Effector memory CD4-positive, alpha-beta T cell (primary cell): ENCODE data around the gene NEU2.

ENCODE experiments used
- DNase-seq, 3 donors: peaks; one replicate each; pipeline ENCODE4 v3.0.0-alpha.2; 2020
- H3K27ac ChIP-seq: 2 replicates; pipeline ENCODE4 v1.7.0; 2013; ENCODE audit warnings: mild to moderate bottlenecking, low read length, moderate library complexity; ENCODE audit not compliant: insufficient read depth, poor library complexity, severe bottlenecking
- H3K27me3 ChIP-seq: replicated peaks from 2 replicates; pipeline ENCODE4 v1.7.0; 2013; ENCODE audit warnings: mild to moderate bottlenecking, low read length; ENCODE audit not compliant: insufficient read depth, control insufficient read depth, poor library complexity, severe bottlenecking
- H3K36me3 ChIP-seq: 2 replicates; pipeline ENCODE4 v1.7.0; 2013; ENCODE audit warnings: mild to moderate bottlenecking, low read length, moderate library complexity; ENCODE audit not compliant: control insufficient read depth, insufficient read depth
- H3K4me1 ChIP-seq: 2 replicates; pipeline ENCODE4 v1.7.0; 2013; ENCODE audit warnings: low read length, mild to moderate bottlenecking; ENCODE audit not compliant: control insufficient read depth, insufficient read depth, poor library complexity, severe bottlenecking
- H3K4me3 ChIP-seq: 2 replicates; pipeline ENCODE4 v1.7.0; 2013; ENCODE audit warnings: low read length, low read depth, mild to moderate bottlenecking; ENCODE audit not compliant: insufficient read depth, poor library complexity, severe bottlenecking
- H3K9me3 ChIP-seq: 2 replicates; pipeline ENCODE4 v1.7.0; 2013; ENCODE audit warnings: mild to moderate bottlenecking, low read length, moderate library complexity; ENCODE audit not compliant: control insufficient read depth

Gene NEU2

GRCh38 chr2:233075966-233076339 is 43.5 kb downstream of the NEU2 start:
- Histone ChIP-seq H3K27ac (peak overlapping the region; percentile 56), H3K9me3 (no peaks in the 10 kb centered on the region), H3K4me3 (peak overlapping the region; percentile 22), H3K4me1 (peaks cover 57% of the 10 kb centered on the region), H3K36me3 (peaks cover 15% of the 10 kb centered on the region), H3K27me3 (no peaks in the 10 kb centered on the region)
- no peak for DNase-seq

DNA sequence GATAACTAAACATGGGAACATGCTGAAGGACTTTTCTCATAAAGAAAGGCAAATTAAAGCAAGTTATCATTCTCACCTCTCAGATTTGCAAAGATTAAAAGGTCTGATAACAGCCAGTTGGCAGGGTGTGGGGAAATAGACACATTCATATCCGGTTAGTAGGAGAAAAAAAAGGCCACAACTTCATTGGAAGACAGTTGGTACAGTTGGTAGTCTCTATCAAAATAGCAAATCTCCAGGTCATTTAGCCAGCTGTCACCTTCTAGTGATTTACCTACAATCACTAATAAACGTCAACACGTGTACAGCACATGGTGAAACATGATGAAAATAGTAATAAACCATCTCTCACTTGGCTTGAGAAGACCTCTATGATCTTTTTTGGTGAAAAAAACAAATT is 44.3 kb downstream of the NEU2 start:
- Histone ChIP-seq H3K4me3 (no peak overlapping the region), H3K4me1 (peaks cover 65% of the 10 kb centered on the region), H3K9me3 (no peaks in the 10 kb centered on the region), H3K36me3 (peaks cover 12% of the 10 kb centered on the region), H3K27ac (peak overlapping the region; percentile 56), H3K27me3 (no peaks in the 10 kb centered on the region)
- no peak for DNase-seq

DNA sequence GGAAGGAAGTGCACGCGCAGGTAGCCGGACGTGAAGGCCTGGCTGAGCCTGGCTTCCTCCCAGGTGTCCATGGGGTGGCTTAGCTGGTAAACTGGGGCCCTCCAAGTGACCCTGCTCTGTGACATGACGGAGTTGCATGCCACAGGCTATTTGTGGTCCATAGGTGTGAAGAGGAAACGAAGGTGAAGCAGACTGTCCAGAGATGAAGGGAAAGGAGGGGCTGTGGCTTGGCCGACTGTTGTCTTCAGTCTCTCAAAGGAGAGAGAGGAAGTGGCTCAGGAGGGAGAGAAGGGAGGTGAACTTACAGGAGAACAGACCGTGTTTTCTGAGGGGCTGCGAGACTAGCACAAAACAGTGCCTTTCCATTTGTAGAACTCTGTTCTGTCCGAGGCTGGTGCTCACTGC is 47.0 kb downstream of the NEU2 start:
- Histone ChIP-seq H3K27ac (peak overlapping the region; percentile 72), H3K4me3 (no peak overlapping the region), H3K36me3 (peaks cover 3% of the 10 kb centered on the region), H3K9me3 (no peaks in the 10 kb centered on the region), H3K27me3 (no peaks in the 10 kb centered on the region), H3K4me1 (peaks cover 83% of the 10 kb centered on the region)
- DNase-seq = peak in 1 of 3 donors; percentile 23

DNA sequence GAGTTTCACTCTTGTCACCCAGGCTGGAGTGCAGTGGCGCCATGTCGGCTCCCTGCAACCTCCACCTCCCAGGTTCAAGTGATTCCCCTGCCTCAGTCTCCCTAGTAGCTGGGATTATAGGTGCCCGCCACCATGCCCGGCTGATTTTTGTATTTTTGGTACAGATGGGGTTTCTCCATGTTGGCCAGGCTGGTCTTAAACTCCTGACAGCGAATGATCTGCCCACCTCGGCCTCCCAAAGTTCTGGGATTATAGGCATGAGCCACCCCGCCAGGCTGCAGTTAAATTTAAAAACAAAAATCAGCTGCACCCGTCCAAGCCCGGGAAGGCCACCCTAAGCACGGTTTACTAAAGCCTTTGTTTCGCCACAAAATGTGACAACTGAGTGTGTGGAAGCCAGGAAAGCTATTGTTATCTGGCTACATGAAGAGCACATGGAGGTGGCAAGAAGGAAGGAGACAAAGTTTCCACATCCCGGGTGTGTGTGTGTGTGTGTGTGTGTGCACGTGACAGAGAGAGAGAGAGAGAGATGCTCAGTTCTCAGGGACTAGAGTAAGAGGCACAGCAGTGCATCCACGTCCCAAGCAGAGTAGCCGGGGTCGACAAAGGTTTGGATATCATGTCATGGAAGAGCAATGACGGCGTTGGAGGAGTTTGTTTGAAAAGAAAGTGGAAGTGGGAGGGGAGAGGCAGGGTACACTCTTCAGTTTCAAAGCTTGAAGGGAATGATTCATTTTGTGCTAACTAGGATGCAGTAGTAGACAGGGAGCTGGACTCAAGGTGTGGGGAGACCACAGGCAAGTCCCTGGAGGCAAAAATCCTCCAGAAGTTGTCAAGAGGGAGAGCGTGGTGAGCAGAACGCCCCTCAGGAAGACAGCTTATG is 47.7 kb downstream of the NEU2 start:
- Histone ChIP-seq H3K27me3 (no peaks in the 10 kb centered on the region), H3K4me1 (peaks cover 81% of the 10 kb centered on the region), H3K36me3 (peaks cover 3% of the 10 kb centered on the region), H3K27ac (peak overlapping the region; percentile 72), H3K4me3 (peak overlapping the region; percentile 13), H3K9me3 (no peaks in the 10 kb centered on the region)
- no peak for DNase-seq

DNA sequence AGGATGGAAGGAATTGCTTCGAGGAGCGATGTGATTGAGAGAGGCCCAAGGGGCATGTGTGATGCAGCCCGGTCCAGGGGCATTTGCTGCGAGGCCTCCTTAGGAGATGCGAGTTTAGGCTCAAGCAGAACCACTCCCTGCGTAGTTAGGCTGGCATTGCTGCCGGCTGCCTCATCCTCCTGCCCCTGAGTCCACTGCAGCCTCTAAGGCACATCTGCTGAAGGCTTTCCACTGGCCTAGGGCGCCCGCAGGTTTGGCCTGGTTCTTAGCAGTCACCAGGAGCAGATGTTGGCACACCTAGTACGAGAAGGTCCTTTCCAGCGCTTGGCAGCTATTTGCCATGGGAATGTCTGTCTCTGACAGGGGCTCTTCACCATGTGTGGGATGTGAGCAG is 48.4 kb downstream of the NEU2 start:
- H3K4me1 ChIP-seq = peaks cover 80% of the 10 kb centered on the region
- DNase-seq = no peak

DNA sequence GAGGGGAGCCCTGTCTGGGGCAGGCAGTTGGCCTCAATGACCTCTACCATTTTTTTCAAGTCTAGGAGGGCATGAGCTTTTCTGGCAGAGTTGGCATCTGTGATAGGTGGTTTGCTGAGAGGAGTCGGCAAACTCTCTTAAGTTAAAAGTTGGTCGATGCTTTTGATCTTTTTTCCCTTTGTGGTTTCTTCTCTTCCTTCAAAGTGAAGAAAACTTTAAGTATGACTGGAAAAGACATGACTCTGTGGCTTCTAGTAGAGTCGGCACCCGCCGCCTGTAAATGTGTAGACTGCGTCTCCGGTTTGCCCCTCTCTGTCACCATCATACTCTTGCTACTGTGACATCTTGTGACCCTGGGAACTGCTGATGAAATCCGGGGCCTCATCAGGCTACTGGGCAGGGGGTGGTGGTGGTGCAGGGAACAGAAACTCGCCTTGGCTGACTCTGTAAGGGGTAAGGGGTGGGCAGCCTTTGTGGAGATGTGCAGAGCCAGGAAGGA is 48.8 kb downstream of the NEU2 start:
- Histone ChIP-seq H3K4me1 (peaks cover 76% of the 10 kb centered on the region), H3K27me3 (no peaks in the 10 kb centered on the region), H3K27ac (peak overlapping the region; percentile 72), H3K4me3 (no peak overlapping the region), H3K9me3 (no peaks in the 10 kb centered on the region), H3K36me3 (peaks cover 3% of the 10 kb centered on the region)
- DNase-seq = peak; percentile 25 to 62 (median 45)

More for the DNA sequence above, 48.4 kb downstream of the NEU2 start:
- Histone ChIP-seq H3K4me3 (peak overlapping the region; percentile 13), H3K9me3 (no peaks in the 10 kb centered on the region), H3K27ac (peak overlapping the region; percentile 72), H3K27me3 (no peaks in the 10 kb centered on the region), H3K36me3 (peaks cover 3% of the 10 kb centered on the region)

DNA sequence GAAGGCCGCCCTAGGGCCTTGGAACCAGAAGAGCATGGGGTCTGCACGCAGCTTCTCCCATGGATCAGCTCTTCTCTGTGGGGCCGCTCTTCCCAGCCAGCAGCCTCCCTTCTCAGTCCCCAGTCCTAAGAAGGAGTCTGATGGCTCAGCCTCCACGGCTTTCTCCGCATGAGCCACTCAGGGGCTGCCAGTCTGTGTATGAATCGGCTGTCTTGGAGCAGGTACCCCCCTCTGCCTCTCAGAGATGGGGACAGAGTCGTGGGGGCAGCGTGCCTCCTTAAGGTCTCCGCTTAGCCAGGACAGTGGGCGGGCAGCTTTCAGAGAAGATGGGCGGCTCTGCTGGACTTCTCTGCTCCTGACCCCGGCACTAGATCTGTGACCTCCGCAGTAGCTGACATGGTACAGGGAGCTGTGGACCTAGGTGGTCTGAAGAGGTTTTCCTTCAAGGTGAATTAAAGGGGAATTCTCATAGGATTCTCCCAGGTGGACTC is 49.3 kb downstream of the NEU2 start:
- Histone ChIP-seq H3K36me3 (peaks cover 3% of the 10 kb centered on the region), H3K27me3 (no peaks in the 10 kb centered on the region), H3K4me1 (peaks cover 75% of the 10 kb centered on the region), H3K4me3 (no peak overlapping the region), H3K9me3 (no peaks in the 10 kb centered on the region), H3K27ac (peak overlapping the region; percentile 72)
- no peak for DNase-seq

DNA sequence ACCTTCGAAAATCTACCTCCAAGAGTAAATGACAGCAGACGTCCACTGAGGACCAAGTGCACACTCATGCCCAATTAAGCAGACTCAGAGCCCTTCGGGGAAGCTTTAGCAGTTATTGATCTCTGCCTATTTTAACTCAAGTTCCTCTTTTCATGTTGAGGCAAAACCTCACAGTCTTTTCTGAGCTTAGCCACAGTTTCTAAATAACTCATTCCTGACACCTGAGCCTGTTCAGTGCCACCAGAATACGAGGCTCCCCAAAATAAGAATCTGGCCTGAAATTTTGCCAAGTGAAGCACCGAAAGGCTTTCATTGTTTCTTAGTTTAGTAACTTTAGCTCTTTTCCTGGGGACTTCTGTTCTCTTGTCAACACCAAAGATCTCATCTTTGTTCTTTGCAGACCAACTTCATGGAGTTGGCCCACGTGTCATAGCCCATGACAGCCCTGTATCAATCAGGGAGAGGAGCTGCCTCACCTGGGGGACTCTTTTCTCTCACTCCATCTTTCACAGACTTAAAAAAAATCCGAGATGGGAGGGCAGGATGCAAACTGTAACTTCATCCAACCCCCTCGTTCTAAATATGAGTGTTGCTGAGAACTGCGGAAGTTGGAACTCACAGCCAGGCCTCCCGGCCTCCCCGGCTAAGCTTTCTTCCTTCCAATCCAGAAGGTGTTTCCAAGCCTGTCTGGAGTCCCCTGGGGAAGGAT is 49.9 kb downstream of the NEU2 start:
- Histone ChIP-seq H3K4me3 (peak overlapping the region; percentile 27), H3K4me1 (peaks cover 69% of the 10 kb centered on the region), H3K27ac (peak overlapping the region; percentile 72), H3K36me3 (peaks cover 3% of the 10 kb centered on the region), H3K9me3 (no peaks in the 10 kb centered on the region), H3K27me3 (no peaks in the 10 kb centered on the region)
- DNase-seq = no peak

DNA sequence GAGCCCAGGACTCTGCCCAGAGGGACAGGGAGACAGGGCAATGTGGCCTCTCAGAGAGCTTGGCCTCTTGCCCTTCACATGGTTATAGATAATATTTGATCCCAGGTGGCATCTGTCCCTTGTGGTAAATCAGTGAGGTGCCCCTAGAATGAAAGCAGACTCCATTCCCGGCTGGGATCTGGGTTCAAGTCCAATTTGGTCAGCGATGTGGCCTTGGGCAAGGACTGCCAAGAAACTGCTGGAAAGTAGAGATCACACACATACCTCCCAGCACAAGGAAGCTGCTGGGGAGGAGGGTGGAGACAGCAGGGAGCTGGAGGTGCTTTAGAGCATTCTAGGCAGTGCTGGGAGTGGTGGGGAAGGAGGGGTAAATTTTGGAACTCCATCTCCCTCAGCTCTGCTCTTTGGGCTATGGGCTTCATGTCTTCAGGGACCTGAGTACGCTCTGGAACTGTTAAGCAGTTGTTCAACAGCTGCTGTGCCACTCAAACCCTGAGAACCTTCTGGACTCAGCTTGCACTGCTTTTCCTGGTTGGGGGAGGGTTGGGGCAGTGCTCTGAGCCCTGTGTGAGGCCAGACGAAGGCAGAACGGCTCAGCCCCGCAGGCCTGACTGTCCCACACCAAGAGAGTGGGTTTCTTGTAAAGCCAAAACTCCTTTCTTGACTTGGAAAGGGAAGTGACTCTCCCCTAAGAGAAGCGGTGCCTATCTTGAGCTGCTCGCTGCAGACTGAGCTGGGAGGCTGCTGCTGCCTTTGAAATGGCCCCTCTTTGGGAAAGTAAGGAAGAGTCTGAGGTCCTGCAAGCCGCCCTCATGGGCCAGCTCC is 50.7 kb downstream of the NEU2 start:
- Histone ChIP-seq H3K27ac (peak overlapping the region; percentile 72), H3K4me1 (peaks cover 69% of the 10 kb centered on the region), H3K36me3 (peaks cover 6% of the 10 kb centered on the region)

More for the DNA sequence above, 50.7 kb downstream of the NEU2 start:
- no peaks in the 10 kb centered on the region for H3K27me3 ChIP-seq
- H3K9me3 ChIP-seq = no peaks in the 10 kb centered on the region
- peak overlapping the region; percentile 27 for H3K4me3 ChIP-seq
- no peak for DNase-seq
